ENCODE results near the gene SLAIN2.

SLAIN2 gene

GRCh38 chr4:48322063-48322462 lies 19.3 kb upstream of the SLAIN2 start:
- no peak for FAIRE-seq
- no peak for DNase-seq (ENCODE audit: insufficient read length, low spot score)
- TF ChIP-seq, protein P1, sequence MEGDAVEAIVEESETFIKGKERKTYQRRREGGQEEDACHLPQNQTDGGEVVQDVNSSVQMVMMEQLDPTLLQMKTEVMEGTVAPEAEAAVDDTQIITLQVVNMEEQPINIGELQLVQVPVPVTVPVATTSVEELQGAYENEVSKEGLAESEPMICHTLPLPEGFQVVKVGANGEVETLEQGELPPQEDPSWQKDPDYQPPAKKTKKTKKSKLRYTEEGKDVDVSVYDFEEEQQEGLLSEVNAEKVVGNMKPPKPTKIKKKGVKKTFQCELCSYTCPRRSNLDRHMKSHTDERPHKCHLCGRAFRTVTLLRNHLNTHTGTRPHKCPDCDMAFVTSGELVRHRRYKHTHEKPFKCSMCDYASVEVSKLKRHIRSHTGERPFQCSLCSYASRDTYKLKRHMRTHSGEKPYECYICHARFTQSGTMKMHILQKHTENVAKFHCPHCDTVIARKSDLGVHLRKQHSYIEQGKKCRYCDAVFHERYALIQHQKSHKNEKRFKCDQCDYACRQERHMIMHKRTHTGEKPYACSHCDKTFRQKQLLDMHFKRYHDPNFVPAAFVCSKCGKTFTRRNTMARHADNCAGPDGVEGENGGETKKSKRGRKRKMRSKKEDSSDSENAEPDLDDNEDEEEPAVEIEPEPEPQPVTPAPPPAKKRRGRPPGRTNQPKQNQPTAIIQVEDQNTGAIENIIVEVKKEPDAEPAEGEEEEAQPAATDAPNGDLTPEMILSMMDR (IDR thresholded peaks at IDR 0.05; ENCODE audit: insufficient read depth, missing control alignments) = no peak

DNA sequence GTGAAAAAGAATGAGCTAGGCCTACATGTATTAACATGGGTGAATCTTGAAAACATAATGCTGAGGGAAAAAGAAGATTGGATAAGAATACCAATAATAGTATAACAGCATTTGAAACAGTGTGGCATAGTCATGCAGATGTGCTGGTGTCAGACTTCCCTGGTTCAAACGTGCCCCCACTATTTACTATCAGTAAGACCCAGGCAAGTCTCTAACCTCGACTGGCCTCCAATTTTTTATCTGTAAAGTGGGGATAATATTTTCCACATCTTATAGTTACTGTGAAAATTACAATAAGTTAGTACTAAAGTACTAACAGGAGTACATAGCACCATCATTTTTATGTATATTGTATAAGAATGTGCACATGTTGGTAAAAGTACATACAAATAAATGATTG lies 17.0 kb upstream of the SLAIN2 start:
- FAIRE-seq (no peak), DNase-seq (ENCODE audit: insufficient read length, low spot score) (no peak)
- TF ChIP-seq, protein P1 (IDR thresholded peaks at IDR 0.05; ENCODE audit: insufficient read depth, missing control alignments) = no peak

- DNase-seq (ENCODE audit: insufficient read length, low spot score) = no peak
- TF ChIP-seq, protein P1 (IDR thresholded peaks at IDR 0.05; ENCODE audit: insufficient read depth, missing control alignments) = no peak
- FAIRE-seq = no peak
These were observed 12.1 kb upstream of the SLAIN2 start for GRCh38 chr4:48329193-48329592.

DNA sequence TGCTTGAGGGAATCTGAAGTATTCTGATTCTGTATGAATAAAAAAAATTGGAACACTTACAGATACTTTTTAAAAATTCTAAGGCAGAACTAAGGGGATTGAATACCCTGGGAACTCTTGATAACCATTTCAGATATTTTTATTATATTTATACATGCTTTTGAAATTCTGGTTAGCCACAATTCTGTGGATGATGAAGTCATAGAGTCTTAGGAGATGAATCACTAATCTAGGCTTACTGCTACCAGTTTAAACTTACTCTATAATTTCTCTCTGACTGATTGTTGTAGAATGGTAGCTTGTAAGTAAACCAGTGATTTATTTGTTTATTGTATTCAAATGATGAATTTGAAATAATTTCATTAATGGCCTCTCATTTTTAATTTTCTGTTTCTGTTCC lies 11.4 kb upstream of the SLAIN2 start:
- TF ChIP-seq, protein P1 (IDR thresholded peaks at IDR 0.05; ENCODE audit: insufficient read depth, missing control alignments) = no peak
- no peak for DNase-seq (ENCODE audit: insufficient read length, low spot score)
- FAIRE-seq = no peak

DNA sequence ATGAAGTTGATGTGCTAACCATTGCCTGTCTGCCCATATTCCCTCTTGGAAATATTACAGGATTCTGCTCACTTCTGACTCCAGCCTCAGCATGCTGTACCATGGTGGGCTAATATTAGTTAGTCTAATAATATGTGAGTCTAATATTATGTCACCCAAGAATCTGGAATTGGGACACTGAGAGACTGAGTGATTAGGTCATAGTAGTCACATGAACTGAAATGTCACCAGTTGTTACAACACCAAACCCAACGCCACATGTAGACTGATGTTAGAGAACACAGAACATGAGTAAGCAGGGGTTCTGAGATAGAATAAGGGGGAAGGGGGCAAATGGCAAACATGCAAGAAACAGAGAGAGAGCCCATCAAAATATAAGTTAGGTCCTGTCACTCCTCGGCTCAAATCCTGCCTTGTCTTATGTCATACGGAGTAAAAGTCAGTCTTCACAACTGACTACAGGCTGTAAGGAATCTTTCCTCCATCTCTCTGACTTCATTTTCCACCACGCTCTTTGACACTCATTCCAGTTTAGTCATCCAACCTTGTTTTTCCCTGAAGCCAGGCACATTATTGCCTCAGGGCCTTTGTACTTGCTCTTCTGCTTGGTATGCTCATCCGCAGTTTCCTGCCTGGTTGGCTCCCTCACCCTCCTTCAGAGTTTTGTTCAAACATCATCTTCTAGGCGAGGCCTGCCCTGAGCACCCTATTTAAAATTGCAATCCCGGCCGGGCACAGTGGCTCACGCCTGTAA lies 9.6 kb upstream of the SLAIN2 start:
- FAIRE-seq = no peak
- TF ChIP-seq, protein P1 (IDR thresholded peaks at IDR 0.05; ENCODE audit: insufficient read depth, missing control alignments) = no peak
- no peak for DNase-seq (ENCODE audit: insufficient read length, low spot score)

DNA sequence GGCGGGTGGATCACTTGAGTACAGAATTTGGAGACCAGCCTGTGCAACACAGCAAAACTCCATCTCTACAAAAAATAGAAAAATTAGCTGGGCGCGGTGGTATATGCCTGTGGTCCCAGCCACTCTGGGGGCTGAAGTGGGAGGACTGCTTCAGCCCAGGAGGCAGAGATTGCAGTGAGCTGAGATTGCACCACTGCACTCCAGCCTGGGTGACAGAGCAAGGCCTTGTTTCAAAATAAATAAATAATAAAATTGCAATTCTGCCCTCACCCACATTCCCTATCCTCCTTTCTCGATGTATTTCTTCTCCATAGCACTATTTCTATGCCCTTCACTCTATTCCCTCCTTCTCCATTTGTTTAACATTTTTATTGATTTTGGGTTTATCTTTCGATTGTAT lies 8.7 kb upstream of the SLAIN2 start:
- TF ChIP-seq, protein P1 (IDR thresholded peaks at IDR 0.05; ENCODE audit: insufficient read depth, missing control alignments) = no peak
- FAIRE-seq = no peak
- DNase-seq (ENCODE audit: insufficient read length, low spot score) = no peak

DNA sequence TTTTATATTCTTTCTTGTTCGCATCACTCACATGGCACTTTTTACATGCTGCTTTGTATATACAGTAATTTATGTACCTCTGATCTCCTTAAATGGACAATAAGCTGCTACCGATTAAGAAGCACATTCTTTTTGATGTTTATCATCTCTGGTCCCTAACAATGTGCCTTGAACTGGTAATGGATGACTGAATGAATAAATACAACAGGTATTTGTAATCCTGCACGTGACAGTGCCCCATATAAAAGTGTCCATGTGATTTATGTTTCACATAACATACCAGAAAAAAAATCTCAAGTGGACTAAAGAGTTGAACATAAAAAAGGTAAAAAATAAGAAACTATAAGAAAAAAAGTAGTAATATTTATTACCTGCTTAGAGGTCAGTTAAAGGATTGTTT lies 7.7 kb upstream of the SLAIN2 start:
- TF ChIP-seq, protein P1 (IDR thresholded peaks at IDR 0.05; ENCODE audit: insufficient read depth, missing control alignments) = no peak
- DNase-seq (ENCODE audit: insufficient read length, low spot score) (no peak), FAIRE-seq (no peak)
